NCI-H2171 (cell line): ENCODE measurements around the gene BPIFB2.
"Not testable (repeated sequence)": the region's sequence is repeated elsewhere in the genome, so short reads cannot be mapped to it uniquely, and the experiment has no call there.

Experiments
- DNase-seq: peaks from one replicate; lab custom pipeline; 2025; lab: John Stamatoyannopoulos, UW

BPIFB2 gene

GRCh38 chr20:33042430-33042829 is 34.9 kb downstream of the BPIFB2 start:
- no peak for DNase-seq

GRCh38 chr20:33042983-33043730 is 35.7 kb downstream of the BPIFB2 start:
- DNase-seq, result no peak

- no peak for DNase-seq
These were observed 36.3 kb downstream of the BPIFB2 start for GRCh38 chr20:33043731-33044181.

- not testable (repeated sequence) for DNase-seq
These were observed 37.7 kb downstream of the BPIFB2 start for GRCh38 chr20:33045129-33045721.

GRCh38 chr20:33046412-33046811 is 38.9 kb downstream of the BPIFB2 start:
- no peak for DNase-seq

- DNase-seq, result no peak
These were observed 43.8 kb downstream of the BPIFB2 start for GRCh38 chr20:33051333-33051732.

- no peak for DNase-seq
These were observed 46.0 kb downstream of the BPIFB2 start, which contains the start of gene BPIFB3 for GRCh38 chr20:33053291-33054106. BPIFB3 (plus strand) TSS chr20:33053903; CDS start chr20:33055436, 1,533 bp downstream.

- DNase-seq, result no peak
These were observed 46.9 kb downstream of the BPIFB2 start for GRCh38 chr20:33054381-33054780.

- no peak for DNase-seq
These were observed 47.3 kb downstream of the BPIFB2 start for GRCh38 chr20:33054791-33055190.

- DNase-seq, result no peak
These were observed 51.6 kb downstream of the BPIFB2 start for GRCh38 chr20:33059136-33059535.

GRCh38 chr20:33059741-33060390 is 52.4 kb downstream of the BPIFB2 start:
- DNase-seq, result no peak

- DNase-seq, result no peak
These were observed 54.1 kb downstream of the BPIFB2 start for GRCh38 chr20:33061658-33062028.

- DNase-seq, result no peak
These were observed 54.8 kb downstream of the BPIFB2 start for GRCh38 chr20:33062105-33062824.

- no peak for DNase-seq
These were observed 55.3 kb downstream of the BPIFB2 start for GRCh38 chr20:33062825-33063149.

GRCh38 chr20:33063271-33063670 is 55.8 kb downstream of the BPIFB2 start:
- no peak for DNase-seq

GRCh38 chr20:33064572-33065287 is 57.2 kb downstream of the BPIFB2 start:
- DNase-seq, result no peak

- no peak for DNase-seq
These were observed 58.3 kb downstream of the BPIFB2 start for GRCh38 chr20:33065785-33066184.

GRCh38 chr20:33067806-33068205 is 60.3 kb downstream of the BPIFB2 start:
- DNase-seq, result no peak

GRCh38 chr20:33068251-33068939 is 60.9 kb downstream of the BPIFB2 start:
- DNase-seq, result no peak

GRCh38 chr20:33069673-33070072 is 62.2 kb downstream of the BPIFB2 start:
- no peak for DNase-seq
